ENCODE data around the gene BRD8.
"Not testable (repeated sequence)": the region's sequence is repeated elsewhere in the genome, so short reads cannot be mapped to it uniquely, and the experiment has no call there.

Gene BRD8

GRCh38 chr5:138155977-138156376 is 22.5 kb downstream of the BRD8 start:
- DNase-seq = not testable (repeated sequence)

GRCh38 chr5:138149530-138149929 is 28.9 kb downstream of the BRD8 start:
- no peak for DNase-seq

- DNase-seq = no peak
Measured at GRCh38 chr5:138148811-138149210, 29.6 kb downstream of the BRD8 start.

GRCh38 chr5:138143578-138143977 is 34.9 kb downstream of the BRD8 start:
- DNase-seq = not testable (repeated sequence)

- DNase-seq = no peak
Measured at GRCh38 chr5:138141734-138142133, 36.7 kb downstream of the BRD8 start.

- DNase-seq = no peak
Measured at GRCh38 chr5:138140268-138140667, 38.2 kb downstream of the BRD8 start.

GRCh38 chr5:138139781-138140090 is 38.7 kb downstream of the BRD8 start:
- peak in 1 of 2 donors; percentile 5 for DNase-seq

- DNase-seq = no peak
Measured at GRCh38 chr5:138138949-138139780, 39.3 kb downstream of the BRD8 start, which contains the start of gene NME5. Gene NME5 (minus strand): TSS chr5:138139428. CDS start chr5:138138780, 648 bp downstream.

- DNase-seq = no peak
Measured at GRCh38 chr5:138132543-138132942, 45.9 kb downstream of the BRD8 start.

GRCh38 chr5:138129347-138129746 is 49.1 kb downstream of the BRD8 start:
- DNase-seq = no peak

- no peak for DNase-seq
Measured at GRCh38 chr5:138128334-138128733, 50.1 kb downstream of the BRD8 start.

GRCh38 chr5:138115254-138115653 is 63.2 kb downstream of the BRD8 start:
- DNase-seq = no peak

GRCh38 chr5:138111937-138112336 is 66.5 kb downstream of the BRD8 start:
- DNase-seq = no peak

- DNase-seq = no peak
Measured at GRCh38 chr5:138111181-138111580, 67.2 kb downstream of the BRD8 start.

GRCh38 chr5:138110266-138110963 is 68.0 kb downstream of the BRD8 start:
- no peak for DNase-seq

GRCh38 chr5:138109463-138110265 is 68.8 kb downstream of the BRD8 start:
- DNase-seq = no peak

- DNase-seq = no peak
Measured at GRCh38 chr5:138107213-138107612, 71.2 kb downstream of the BRD8 start.

GRCh38 chr5:138105709-138106108 is 72.7 kb downstream of the BRD8 start:
- no peak for DNase-seq

GRCh38 chr5:138103319-138103637 is 75.2 kb downstream of the BRD8 start:
- DNase-seq = no peak

- no peak for DNase-seq
Measured at GRCh38 chr5:138102454-138103318, 75.7 kb downstream of the BRD8 start.

- no peak for DNase-seq
Measured at GRCh38 chr5:138096997-138097828, 81.2 kb downstream of the BRD8 start.

GRCh38 chr5:138096363-138096762 is 82.1 kb downstream of the BRD8 start:
- no peak for DNase-seq

Data from bone marrow (tissue), 2 donors.